Body of pancreas (tissue), 4 donors: ENCODE data around the gene MAFF.

Experiments used
- POLR2A ChIP-seq, 3 donors: fragments of 450-650 bp; IDR thresholded peaks; one replicate each; pipeline ENCODE4 v1.6.1; 2016; ENCODE audit warnings: antibody characterized with exemption in 3 of 3, mild to moderate bottlenecking in 2 of 3
- TF ChIP-seq, protein P1 (sequence below), 7 experiments: fragments of 450-650 bp in 4 of 7; fragments of 200-600 bp in 3 of 7; sonication (generic) in 3 of 7; IDR thresholded peaks; one replicate each; pipeline ENCODE4 v1.5.1; 2016 to 2019; ENCODE audit warnings: antibody characterized with exemption in 7 of 7

DNA sequence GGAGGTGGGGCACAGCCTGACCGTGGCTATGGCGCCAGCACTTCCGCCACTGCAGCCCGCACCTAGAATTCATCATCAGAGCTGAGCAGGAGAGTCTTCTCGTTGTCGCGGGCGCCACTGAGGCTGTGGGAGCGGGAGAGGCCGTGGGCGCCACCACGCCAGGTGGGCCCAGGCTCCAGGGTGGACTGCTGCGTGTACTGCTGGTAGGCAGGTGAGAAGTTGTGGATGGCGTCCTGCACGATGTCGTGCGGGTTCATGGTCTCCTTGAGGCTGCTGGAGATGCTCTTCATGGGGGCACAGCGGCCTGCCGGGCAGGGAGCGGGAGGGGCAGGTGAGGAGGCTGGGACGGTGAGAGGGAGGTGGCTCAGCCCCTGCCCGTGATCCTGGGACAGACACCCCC is 19.6 kb downstream of the MAFF start:
- TF ChIP-seq, protein P1, sequence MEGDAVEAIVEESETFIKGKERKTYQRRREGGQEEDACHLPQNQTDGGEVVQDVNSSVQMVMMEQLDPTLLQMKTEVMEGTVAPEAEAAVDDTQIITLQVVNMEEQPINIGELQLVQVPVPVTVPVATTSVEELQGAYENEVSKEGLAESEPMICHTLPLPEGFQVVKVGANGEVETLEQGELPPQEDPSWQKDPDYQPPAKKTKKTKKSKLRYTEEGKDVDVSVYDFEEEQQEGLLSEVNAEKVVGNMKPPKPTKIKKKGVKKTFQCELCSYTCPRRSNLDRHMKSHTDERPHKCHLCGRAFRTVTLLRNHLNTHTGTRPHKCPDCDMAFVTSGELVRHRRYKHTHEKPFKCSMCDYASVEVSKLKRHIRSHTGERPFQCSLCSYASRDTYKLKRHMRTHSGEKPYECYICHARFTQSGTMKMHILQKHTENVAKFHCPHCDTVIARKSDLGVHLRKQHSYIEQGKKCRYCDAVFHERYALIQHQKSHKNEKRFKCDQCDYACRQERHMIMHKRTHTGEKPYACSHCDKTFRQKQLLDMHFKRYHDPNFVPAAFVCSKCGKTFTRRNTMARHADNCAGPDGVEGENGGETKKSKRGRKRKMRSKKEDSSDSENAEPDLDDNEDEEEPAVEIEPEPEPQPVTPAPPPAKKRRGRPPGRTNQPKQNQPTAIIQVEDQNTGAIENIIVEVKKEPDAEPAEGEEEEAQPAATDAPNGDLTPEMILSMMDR (IDR thresholded peaks at IDR 0.05) = no peak
- no peak for TF ChIP-seq POLR2A (IDR thresholded peaks at IDR 0.05)
